HepG2 (cell line): Measurements from ENCODE around the gene NEK8. TPM values are rescaled to one million over a fixed set of nuclear protein-coding genes. Genes with fewer than 3 reads are reported as not detected.

Experiments used
- ETV5 ChIP-seq: IDR thresholded peaks from 2 replicates; pipeline ENCODE4 v1.6.1; 2018; ENCODE audit warnings: missing biosample characterization, missing genetic modification reagents, inconsistent platforms, borderline replicate concordance
- EZH2 ChIP-seq: conservative IDR thresholded peaks from 2 replicates; pipeline ENCODE4 v1.6.1; 2012; ENCODE audit warnings: mild to moderate bottlenecking, low read depth, low read length, moderate library complexity
- GZF1 ChIP-seq: sonication (generic); formaldehyde crosslinking; IDR thresholded peaks from 2 replicates; pipeline ENCODE4 v1.5.1; 2020; ENCODE audit warnings: mild to moderate bottlenecking, missing genetic modification reagents
- KMT2A ChIP-seq: sonication (generic); formaldehyde crosslinking; IDR thresholded peaks from 2 replicates; pipeline ENCODE4 v1.4.0; 2020; ENCODE audit warnings: missing genetic modification reagents
- NPAS2 ChIP-seq: sonication (generic); formaldehyde crosslinking; IDR thresholded peaks from 2 replicates; pipeline ENCODE4 v1.8.0; 2022; ENCODE audit warnings: mild to moderate bottlenecking, missing genetic modification reagents, borderline replicate concordance
- PCBP2 ChIP-seq: fragments of 200-400 bp; formaldehyde crosslinking; optimal IDR thresholded peaks from 2 replicates; pipeline ENCODE3; 2018; ENCODE audit warnings: low read length, low read depth; ENCODE audit not compliant: poor library complexity, severe bottlenecking
- RFXANK ChIP-seq: IDR thresholded peaks from 2 replicates; pipeline ENCODE4 v1.6.1; 2016
- SATB2 ChIP-seq: sonication (generic); formaldehyde crosslinking; IDR thresholded peaks from 2 replicates; pipeline ENCODE4 v1.5.0; 2020; ENCODE audit warnings: missing genetic modification reagents
- SRSF9 ChIP-seq: fragments of 200-400 bp; formaldehyde crosslinking; IDR thresholded peaks from 2 replicates; pipeline ENCODE4 v1.6.1; 2018; ENCODE audit warnings: borderline replicate concordance, mild to moderate bottlenecking, low read depth, low read length; ENCODE audit not compliant: insufficient read depth, poor library complexity, severe bottlenecking
- SYNCRIP ChIP-seq: fragments of 200-400 bp; formaldehyde crosslinking; IDR thresholded peaks from 2 replicates; pipeline ENCODE4 v1.6.1; 2018; ENCODE audit warnings: mild to moderate bottlenecking, low read depth, low read length; ENCODE audit not compliant: insufficient read depth
- ZFP62 ChIP-seq: sonication (generic); formaldehyde crosslinking; IDR thresholded peaks from 2 replicates; pipeline ENCODE4 v1.4.0; 2020; ENCODE audit warnings: missing genetic modification reagents
- ZNF138 ChIP-seq: sonication (generic); formaldehyde crosslinking; IDR thresholded peaks from 2 replicates; pipeline ENCODE4 v1.5.0; 2020; ENCODE audit warnings: mild to moderate bottlenecking, low read depth, missing genetic modification reagents
- ZNF569 ChIP-seq: sonication (generic); formaldehyde crosslinking; IDR thresholded peaks from 2 replicates; pipeline ENCODE4 v1.5.0; 2020; ENCODE audit warnings: mild to moderate bottlenecking, missing genetic modification reagents, moderate library complexity, borderline replicate concordance
- ZNF572 ChIP-seq: sonication (generic); formaldehyde crosslinking; IDR thresholded peaks from 2 replicates; pipeline ENCODE4 v1.5.1; 2020; ENCODE audit warnings: mild to moderate bottlenecking, missing genetic modification reagents
- ZNF672 ChIP-seq: sonication (generic); formaldehyde crosslinking; IDR thresholded peaks from 2 replicates; pipeline ENCODE4 v1.8.1; 2022; ENCODE audit warnings: missing genetic modification reagents
- ZNF724P ChIP-seq: sonication (generic); formaldehyde crosslinking; IDR thresholded peaks from 2 replicates; pipeline ENCODE4 v1.8.0; 2022; ENCODE audit warnings: missing genetic modification reagents, borderline replicate concordance
- ZNF776 ChIP-seq: sonication (generic); formaldehyde crosslinking; IDR thresholded peaks from 2 replicates; pipeline ENCODE4 v1.4.0; 2020; ENCODE audit warnings: mild to moderate bottlenecking, missing genetic modification reagents
- polyA plus RNA-seq, 8 experiments: library from polyadenylated mRNA; depleted of rRNA in 3 of 8; stranded (reverse) in 7 of 8; unstranded in 1 of 8; fragments of >200 nt; fragmentation: Illumina TruSeq in 4 of 8; extraction: Trizol in 4 of 8; gene quantifications; 2 replicates each; pipeline versions ENCODE4 v1.2.1 to v1.2.3, GENCODE V29; 2011 to 2016; ENCODE audit warnings: low read depth in 4 of 8, missing spikeins in 1 of 8, mixed read lengths in 1 of 8; ENCODE audit not compliant: insufficient read depth in 1 of 8
- total RNA-seq, 5 experiments: library from RNA; depleted of rRNA; stranded (reverse); fragments of >200 nt; fragmentation: Illumina TruSeq; extraction: Trizol; gene quantifications; 2 replicates each; pipeline ENCODE4 v1.2.3, GENCODE V29; 2016; ENCODE audit warnings: low read depth in 1 of 5
- TF ChIP-seq, protein P1 (sequence below): IDR thresholded peaks from 2 replicates; pipeline ENCODE4 v1.6.1; 2016
- TF ChIP-seq, protein P2 (sequence below): sonication (generic); formaldehyde crosslinking; IDR thresholded peaks from 2 replicates; pipeline ENCODE4 v1.4.0; 2020; ENCODE audit warnings: missing genetic modification reagents
- TF ChIP-seq, protein P3 (sequence below): sonication (generic); formaldehyde crosslinking; IDR thresholded peaks from 2 replicates; pipeline ENCODE4 v1.5.1; 2020; ENCODE audit warnings: mild to moderate bottlenecking, missing genetic modification reagents, moderate library complexity

Gene NEK8
- total and polyA plus RNA-seq, 2 of the 13 experiments (the other 11 are each of a cell fraction or from before 2014, with no cell fraction given) = 5.8 to 13.5 TPM

- TF ChIP-seq SYNCRIP (no peak), ZNF672 (CRISPR knock-in tag) (no peak), NPAS2 (CRISPR knock-in tag) (no peak), ZFP62 (no peak), ZNF724P (CRISPR knock-in tag) (peak; percentile 75; the same call in 1 of the 2 replicates), EZH2 (no peak), PCBP2 (no peak), ZNF138 (CRISPR knock-in tag) (no peak), SATB2 (CRISPR knock-in tag) (no peak), KMT2A (no peak), ZNF776 (CRISPR knock-in tag) (no peak), SRSF9 (no peak), ETV5 (CRISPR knock-in tag) (0 out of 2 replicates have a peak, but pooled peaks have one; percentile 25), RFXANK (CRISPR knock-in tag) (no peak), ZNF569 (CRISPR knock-in tag) (no peak), ZNF572 (CRISPR knock-in tag) (peak; percentile 75), GZF1 (CRISPR knock-in tag) (no peak; the same call in 1 of the 2 replicates)
- TF ChIP-seq, protein P1, sequence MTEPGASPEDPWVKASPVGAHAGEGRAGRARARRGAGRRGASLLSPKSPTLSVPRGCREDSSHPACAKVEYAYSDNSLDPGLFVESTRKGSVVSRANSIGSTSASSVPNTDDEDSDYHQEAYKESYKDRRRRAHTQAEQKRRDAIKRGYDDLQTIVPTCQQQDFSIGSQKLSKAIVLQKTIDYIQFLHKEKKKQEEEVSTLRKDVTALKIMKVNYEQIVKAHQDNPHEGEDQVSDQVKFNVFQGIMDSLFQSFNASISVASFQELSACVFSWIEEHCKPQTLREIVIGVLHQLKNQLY = peak; percentile 41; the same call in 1 of the 2 replicates
- TF ChIP-seq, protein P2, sequence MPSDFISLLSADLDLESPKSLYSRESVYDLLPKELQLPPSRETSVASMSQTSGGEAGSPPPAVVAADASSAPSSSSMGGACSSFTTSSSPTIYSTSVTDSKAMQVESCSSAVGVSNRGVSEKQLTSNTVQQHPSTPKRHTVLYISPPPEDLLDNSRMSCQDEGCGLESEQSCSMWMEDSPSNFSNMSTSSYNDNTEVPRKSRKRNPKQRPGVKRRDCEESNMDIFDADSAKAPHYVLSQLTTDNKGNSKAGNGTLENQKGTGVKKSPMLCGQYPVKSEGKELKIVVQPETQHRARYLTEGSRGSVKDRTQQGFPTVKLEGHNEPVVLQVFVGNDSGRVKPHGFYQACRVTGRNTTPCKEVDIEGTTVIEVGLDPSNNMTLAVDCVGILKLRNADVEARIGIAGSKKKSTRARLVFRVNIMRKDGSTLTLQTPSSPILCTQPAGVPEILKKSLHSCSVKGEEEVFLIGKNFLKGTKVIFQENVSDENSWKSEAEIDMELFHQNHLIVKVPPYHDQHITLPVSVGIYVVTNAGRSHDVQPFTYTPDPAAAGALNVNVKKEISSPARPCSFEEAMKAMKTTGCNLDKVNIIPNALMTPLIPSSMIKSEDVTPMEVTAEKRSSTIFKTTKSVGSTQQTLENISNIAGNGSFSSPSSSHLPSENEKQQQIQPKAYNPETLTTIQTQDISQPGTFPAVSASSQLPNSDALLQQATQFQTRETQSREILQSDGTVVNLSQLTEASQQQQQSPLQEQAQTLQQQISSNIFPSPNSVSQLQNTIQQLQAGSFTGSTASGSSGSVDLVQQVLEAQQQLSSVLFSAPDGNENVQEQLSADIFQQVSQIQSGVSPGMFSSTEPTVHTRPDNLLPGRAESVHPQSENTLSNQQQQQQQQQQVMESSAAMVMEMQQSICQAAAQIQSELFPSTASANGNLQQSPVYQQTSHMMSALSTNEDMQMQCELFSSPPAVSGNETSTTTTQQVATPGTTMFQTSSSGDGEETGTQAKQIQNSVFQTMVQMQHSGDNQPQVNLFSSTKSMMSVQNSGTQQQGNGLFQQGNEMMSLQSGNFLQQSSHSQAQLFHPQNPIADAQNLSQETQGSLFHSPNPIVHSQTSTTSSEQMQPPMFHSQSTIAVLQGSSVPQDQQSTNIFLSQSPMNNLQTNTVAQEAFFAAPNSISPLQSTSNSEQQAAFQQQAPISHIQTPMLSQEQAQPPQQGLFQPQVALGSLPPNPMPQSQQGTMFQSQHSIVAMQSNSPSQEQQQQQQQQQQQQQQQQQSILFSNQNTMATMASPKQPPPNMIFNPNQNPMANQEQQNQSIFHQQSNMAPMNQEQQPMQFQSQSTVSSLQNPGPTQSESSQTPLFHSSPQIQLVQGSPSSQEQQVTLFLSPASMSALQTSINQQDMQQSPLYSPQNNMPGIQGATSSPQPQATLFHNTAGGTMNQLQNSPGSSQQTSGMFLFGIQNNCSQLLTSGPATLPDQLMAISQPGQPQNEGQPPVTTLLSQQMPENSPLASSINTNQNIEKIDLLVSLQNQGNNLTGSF (CRISPR knock-in tag) = no peak
- TF ChIP-seq, protein P3, sequence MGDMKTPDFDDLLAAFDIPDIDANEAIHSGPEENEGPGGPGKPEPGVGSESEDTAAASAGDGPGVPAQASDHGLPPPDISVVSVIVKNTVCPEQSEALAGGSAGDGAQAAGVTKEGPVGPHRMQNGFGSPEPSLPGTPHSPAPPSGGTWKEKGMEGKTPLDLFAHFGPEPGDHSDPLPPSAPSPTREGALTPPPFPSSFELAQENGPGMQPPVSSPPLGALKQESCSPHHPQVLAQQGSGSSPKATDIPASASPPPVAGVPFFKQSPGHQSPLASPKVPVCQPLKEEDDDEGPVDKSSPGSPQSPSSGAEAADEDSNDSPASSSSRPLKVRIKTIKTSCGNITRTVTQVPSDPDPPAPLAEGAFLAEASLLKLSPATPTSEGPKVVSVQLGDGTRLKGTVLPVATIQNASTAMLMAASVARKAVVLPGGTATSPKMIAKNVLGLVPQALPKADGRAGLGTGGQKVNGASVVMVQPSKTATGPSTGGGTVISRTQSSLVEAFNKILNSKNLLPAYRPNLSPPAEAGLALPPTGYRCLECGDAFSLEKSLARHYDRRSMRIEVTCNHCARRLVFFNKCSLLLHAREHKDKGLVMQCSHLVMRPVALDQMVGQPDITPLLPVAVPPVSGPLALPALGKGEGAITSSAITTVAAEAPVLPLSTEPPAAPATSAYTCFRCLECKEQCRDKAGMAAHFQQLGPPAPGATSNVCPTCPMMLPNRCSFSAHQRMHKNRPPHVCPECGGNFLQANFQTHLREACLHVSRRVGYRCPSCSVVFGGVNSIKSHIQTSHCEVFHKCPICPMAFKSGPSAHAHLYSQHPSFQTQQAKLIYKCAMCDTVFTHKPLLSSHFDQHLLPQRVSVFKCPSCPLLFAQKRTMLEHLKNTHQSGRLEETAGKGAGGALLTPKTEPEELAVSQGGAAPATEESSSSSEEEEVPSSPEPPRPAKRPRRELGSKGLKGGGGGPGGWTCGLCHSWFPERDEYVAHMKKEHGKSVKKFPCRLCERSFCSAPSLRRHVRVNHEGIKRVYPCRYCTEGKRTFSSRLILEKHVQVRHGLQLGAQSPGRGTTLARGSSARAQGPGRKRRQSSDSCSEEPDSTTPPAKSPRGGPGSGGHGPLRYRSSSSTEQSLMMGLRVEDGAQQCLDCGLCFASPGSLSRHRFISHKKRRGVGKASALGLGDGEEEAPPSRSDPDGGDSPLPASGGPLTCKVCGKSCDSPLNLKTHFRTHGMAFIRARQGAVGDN (CRISPR knock-in tag) = peak; percentile 68
Measured at GRCh38 chr17:28726627-28727491, 1.7 kb upstream of the NEK8 start (continued).
